ENCODE data around the gene RHEB. TPM values are rescaled to one million over a fixed set of nuclear protein-coding genes. Genes with fewer than 3 reads are reported as not detected.
A peak's percentile ranks its signal among the peaks of the same experiment; 100 is the strongest.

The RHEB gene
- 100 to 1,000 TPM in 1 of 5 donors, 10 to 100 TPM in 4; 18.5 to 141 (median 66.5) TPM for total RNA-seq
- polyA plus RNA-seq, result 100 to 1,000 TPM in 1 of 3 donors, 10 to 100 TPM in 2; 73.2 to 103 (median 95.1) TPM
- long read RNA-seq, donor 1, transcript RHEB-201 (8 exons, 2,075 nt), result major isoform, 33 of 33 reads
- long read RNA-seq, donor 1, partial matches to known transcripts, result 0 of 33 reads
- long read RNA-seq, donor 1, other reads (novel, unspliced or antisense), result 0 of 33 reads
- long read RNA-seq, donor 2, transcript RHEB-201 (8 exons, 2,075 nt), result major isoform, 27 of 28 reads
- long read RNA-seq, donor 2, partial matches to known transcripts, result 0 of 28 reads
- long read RNA-seq, donor 2, other reads (novel, unspliced or antisense), result 0 of 28 reads
- long read RNA-seq, donor 3, transcript RHEB-201 (8 exons, 2,075 nt), result major isoform, 15 of 16 reads
- long read RNA-seq, donor 3, partial matches to known transcripts, result 0 of 16 reads
- long read RNA-seq, donor 3, other reads (novel, unspliced or antisense), result 0 of 16 reads
- long read RNA-seq, donor 4, partial matches to known transcripts, result 0 of 4 reads
- long read RNA-seq, donor 4, other reads (novel, unspliced or antisense), result 0 of 4 reads
- long read RNA-seq, donor 5, transcript RHEB-201 (8 exons, 2,075 nt), result major isoform, 21 of 22 reads
- long read RNA-seq, donor 5, partial matches to known transcripts, result 0 of 22 reads
- long read RNA-seq, donor 5, other reads (novel, unspliced or antisense), result 0 of 22 reads
- long read RNA-seq, donor 6, transcript RHEB-201 (8 exons, 2,075 nt), result major isoform, 67 of 77 reads
- long read RNA-seq, donor 6, partial matches to known transcripts, result 8 of 77 reads
- long read RNA-seq, donor 6, other reads (novel, unspliced or antisense), result 0 of 77 reads
- long read RNA-seq, donor 7, transcript RHEB-201 (8 exons, 2,075 nt), result major isoform, 57 of 63 reads
- long read RNA-seq, donor 7, partial matches to known transcripts, result 5 of 63 reads
- long read RNA-seq, donor 7, other reads (novel, unspliced or antisense), result 0 of 63 reads
- long read RNA-seq, donor 8, transcript RHEB-201 (8 exons, 2,075 nt), result major isoform, 23 of 23 reads
- long read RNA-seq, donor 8, partial matches to known transcripts, result 0 of 23 reads
- long read RNA-seq, donor 8, other reads (novel, unspliced or antisense), result 0 of 23 reads
- long read RNA-seq, donor 9, transcript RHEB-201 (8 exons, 2,075 nt), result major isoform, 27 of 27 reads
- long read RNA-seq, donor 9, partial matches to known transcripts, result 0 of 27 reads
- long read RNA-seq, donor 9, other reads (novel, unspliced or antisense), result 0 of 27 reads
- long read RNA-seq, donor 10, transcript RHEB-201 (8 exons, 2,075 nt), result major isoform, 14 of 14 reads
- long read RNA-seq, donor 10, partial matches to known transcripts, result 0 of 14 reads
- long read RNA-seq, donor 10, other reads (novel, unspliced or antisense), result 0 of 14 reads

- intact Hi-C loops (cut with DNase I; ENCODE audit: low total_unique reads), result no loop called here
- 0 to 1% (median 1%) methylated on average over 39 to 56 of the region's 66 CpGs for WGBS, 5 donors
These were observed at the start of gene RHEB for GRCh38 chr7:151519765-151520418. Gene RHEB (minus strand): TSS chr7:151519895. CDS start chr7:151519511, 384 bp downstream.

GRCh38 chr7:151566897-151567320, 47.2 kb upstream of the RHEB start:
- TF ChIP-seq POLR2AphosphoS5 (IDR thresholded peaks at IDR 0.05), result peak in 1 of 3 donors; percentile 73
- TF ChIP-seq CTCF (IDR thresholded peaks at IDR 0.05), result no peak
- H3K9me3 ChIP-seq, result no peaks in the 10 kb centered on the region
- H3K27ac ChIP-seq, result peak overlapping the region in 3 of 5 donors; percentile 16 to 61 (median 28)
- H3K4me1 ChIP-seq, result peaks cover 0 to 16% (median 4%) of the 10 kb centered on the region in 4 donors
- peaks cover 23 to 82% (median 64%) of the 10 kb centered on the region in 4 donors for H3K36me3 ChIP-seq
- 68 to 81% (median 74%) methylated on average over 8 of the region's 8 CpGs for WGBS, 5 donors
- no peak for DNase-seq
- H3K27me3 ChIP-seq, result no peaks in the 10 kb centered on the region
- intact Hi-C loops (cut with DNase I; ENCODE audit: low total_unique reads), result no loop called here
- no peak overlapping the region for H3K4me3 ChIP-seq

More at GRCh38 chr7:151519765-151520418, at the start of gene RHEB:
- Histone ChIP-seq H3K27ac (peak within 1 kb of the TSS; percentile 97 to 100 (median 99)), H3K4me1 (peaks cover 17 to 47% (median 35%) of the 10 kb centered on the region in 4 donors), H3K36me3 (no peaks in the 10 kb centered on the region), H3K4me3 (peak within 1 kb of the TSS; percentile 75 to 93 (median 86)), H3K27me3 (no peaks in the 10 kb centered on the region), H3K9me3 (no peaks in the 10 kb centered on the region)
- DNase-seq, result peak; percentile 98 to 100
- TF ChIP-seq POLR2AphosphoS5 (IDR thresholded peaks at IDR 0.05) (peak; percentile 44 to 66 (median 50)), POLR2A (IDR thresholded peaks at IDR 0.05) (no peak), CTCF (IDR thresholded peaks at IDR 0.05) (no peak), EP300 (IDR thresholded peaks at IDR 0.05) (no peak)

GRCh38 chr7:151565541-151565940, 45.8 kb upstream of the RHEB start:
- TF ChIP-seq POLR2AphosphoS5 (IDR thresholded peaks at IDR 0.05) (no peak), CTCF (IDR thresholded peaks at IDR 0.05) (no peak), POLR2A (IDR thresholded peaks at IDR 0.05) (no peak), EP300 (IDR thresholded peaks at IDR 0.05) (no peak)
- WGBS, 5 donors, result 85 to 88% (median 88%) methylated on average over 9 of the region's 9 CpGs
- no peaks in the 10 kb centered on the region for H3K9me3 ChIP-seq
- H3K4me1 ChIP-seq, result peaks cover 0 to 16% (median 4%) of the 10 kb centered on the region in 4 donors
- H3K27ac ChIP-seq, result no peak overlapping the region
- DNase-seq, result no peak
- H3K27me3 ChIP-seq, result no peaks in the 10 kb centered on the region
- intact Hi-C loops (cut with DNase I; ENCODE audit: low total_unique reads), result no loop called here
- H3K36me3 ChIP-seq, result peaks cover 35 to 83% (median 73%) of the 10 kb centered on the region in 4 donors
- no peak overlapping the region for H3K4me3 ChIP-seq

Measured in stomach (tissue), 19 donors.